Jurkat, Clone E6-1 (cell line): Measurements from ENCODE around the gene TMEM132D.
"Not testable (repeated sequence)": the region's sequence is repeated elsewhere in the genome, so short reads cannot be mapped to it uniquely, and the experiment has no call there.

Experiments
- DNase-seq: peaks from one replicate; pipeline ENCODE4 v3.0.0-alpha.2; 2011; ENCODE audit warnings: low read depth, low spot score
- H3K4me3 ChIP-seq: 2 replicates; pipeline ENCODE4 v1.5.1; 2011; ENCODE audit warnings: mild to moderate bottlenecking, low read length, control low read depth, moderate library complexity

TMEM132D gene

GRCh38 chr12:129564768-129565167, 339.1 kb downstream of the TMEM132D start:
- DNase-seq = peak; percentile 89
- 0 out of 2 replicates have a peak overlapping the region, but pooled peaks have one; percentile 0 for H3K4me3 ChIP-seq

DNA sequence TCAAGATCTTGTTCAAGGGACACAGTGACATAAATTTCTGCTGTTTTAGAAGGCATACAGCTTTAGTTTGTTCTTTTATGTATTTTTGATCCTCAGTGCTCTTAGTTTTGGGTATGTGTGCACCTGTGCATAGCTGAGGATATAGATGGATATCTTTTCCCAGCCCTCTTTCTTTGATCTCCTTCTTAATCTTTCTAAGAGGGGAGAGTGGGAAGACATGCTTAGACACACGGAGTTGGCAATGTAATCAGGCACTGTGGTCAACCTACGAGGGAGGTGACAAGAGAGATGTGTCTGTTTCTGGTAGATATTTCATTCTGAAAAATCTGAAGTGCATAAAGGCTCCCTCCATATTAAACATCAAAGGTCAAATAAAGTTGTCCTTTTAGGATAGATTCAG, 340.6 kb downstream of the TMEM132D start:
- no peak overlapping the region for H3K4me3 ChIP-seq
- DNase-seq = peak; percentile 80

- H3K4me3 ChIP-seq = no peak overlapping the region
- no peak for DNase-seq
Observed at GRCh38 chr12:129561304-129561703, 342.5 kb downstream of the TMEM132D start.

- DNase-seq = no peak
- H3K4me3 ChIP-seq = no peak overlapping the region
Observed at GRCh38 chr12:129559776-129560175, 344.0 kb downstream of the TMEM132D start.

DNA sequence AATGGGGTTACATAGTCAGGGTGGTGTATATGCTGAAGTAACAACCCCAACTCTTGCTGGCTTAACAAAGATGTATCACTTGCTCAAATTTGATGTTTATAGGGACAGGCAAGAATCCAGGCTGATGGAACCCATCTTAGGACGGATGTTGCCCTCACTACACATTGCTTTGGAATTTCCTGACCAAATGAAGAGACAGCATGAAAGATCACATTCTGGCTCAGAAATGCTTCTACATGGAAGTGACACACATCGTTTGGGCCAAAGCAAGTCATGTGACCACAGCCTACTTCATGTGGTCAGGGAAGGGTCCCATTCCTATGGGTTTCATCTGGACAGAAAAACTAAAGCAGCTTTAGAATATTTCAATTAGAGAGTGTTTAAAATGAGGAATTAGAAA, 345.8 kb downstream of the TMEM132D start:
- no peak for DNase-seq
- H3K4me3 ChIP-seq = no peak overlapping the region

GRCh38 chr12:129556082-129556481, 347.7 kb downstream of the TMEM132D start:
- no peak overlapping the region for H3K4me3 ChIP-seq

GRCh38 chr12:129552996-129553750, 350.7 kb downstream of the TMEM132D start:
- H3K4me3 ChIP-seq = no peak overlapping the region
- DNase-seq = no peak

More at GRCh38 chr12:129556082-129556481, 347.7 kb downstream of the TMEM132D start:
- no peak for DNase-seq

GRCh38 chr12:129551441-129551840, 352.4 kb downstream of the TMEM132D start:
- no peak for DNase-seq
- H3K4me3 ChIP-seq = no peak overlapping the region

DNA sequence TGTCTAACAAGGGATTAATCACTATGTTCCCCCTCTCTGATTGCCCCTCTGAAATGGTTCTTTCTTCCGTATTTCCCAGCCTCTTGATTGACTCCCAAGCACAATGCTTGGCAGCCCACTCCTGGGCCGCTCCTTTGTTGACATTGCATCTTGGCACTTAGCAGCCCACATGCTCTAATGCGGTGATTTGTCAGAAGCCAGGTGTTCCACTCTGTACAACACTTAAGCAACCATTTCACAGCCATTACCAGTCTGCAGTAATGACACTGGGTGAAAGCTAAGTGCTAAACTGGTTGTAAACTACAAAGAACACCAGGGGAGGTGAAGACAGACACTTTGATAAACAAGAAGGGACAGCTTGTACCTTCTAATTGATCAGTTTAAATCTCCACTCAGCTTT, 353.5 kb downstream of the TMEM132D start:
- DNase-seq = no peak
- no peak overlapping the region for H3K4me3 ChIP-seq

DNA sequence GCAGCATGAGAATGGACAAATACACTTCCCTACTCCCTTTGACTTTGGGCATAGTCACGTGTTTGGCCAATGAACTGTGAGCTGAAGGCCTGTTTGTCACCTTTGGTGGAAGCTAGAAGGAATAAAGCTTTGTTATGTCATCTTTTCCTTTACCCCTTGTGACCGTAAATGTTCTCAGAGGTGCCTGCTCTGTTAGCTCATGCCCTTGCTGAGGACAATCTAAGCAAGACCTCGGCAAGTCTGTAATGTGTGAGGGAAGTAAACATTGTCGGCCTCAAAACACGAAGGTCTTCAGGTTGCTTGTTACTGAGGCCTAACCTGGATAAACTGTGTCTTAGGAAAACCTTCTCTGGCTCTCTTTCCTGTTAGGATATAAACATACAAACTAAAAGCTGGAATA, 354.2 kb downstream of the TMEM132D start:
- no peak for DNase-seq
- H3K4me3 ChIP-seq = no peak overlapping the region

- DNase-seq, H3K4me3 ChIP-seq: not testable (repeated sequence)
Observed at GRCh38 chr12:129549020-129549419, 354.8 kb downstream of the TMEM132D start.

DNA sequence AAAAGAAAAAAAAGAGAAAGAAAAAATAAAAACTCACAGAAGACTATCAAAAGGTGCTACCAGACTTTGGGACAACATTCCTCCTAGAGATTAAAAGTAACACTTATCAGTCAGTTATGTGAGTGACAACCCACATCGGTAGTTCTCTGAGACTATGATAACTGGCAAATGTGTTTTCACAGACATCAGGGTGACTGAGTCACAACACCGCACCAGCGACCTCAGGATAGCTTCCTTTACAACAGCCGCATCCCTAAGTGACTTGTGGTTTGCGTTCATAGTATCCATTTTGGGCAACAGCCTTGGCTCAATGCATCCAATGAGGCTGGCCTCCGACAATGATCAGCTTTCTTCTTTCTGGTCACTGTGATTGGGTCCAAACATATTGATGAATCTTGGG, 359.1 kb downstream of the TMEM132D start:
- no peak for DNase-seq
- H3K4me3 ChIP-seq = no peak overlapping the region

DNA sequence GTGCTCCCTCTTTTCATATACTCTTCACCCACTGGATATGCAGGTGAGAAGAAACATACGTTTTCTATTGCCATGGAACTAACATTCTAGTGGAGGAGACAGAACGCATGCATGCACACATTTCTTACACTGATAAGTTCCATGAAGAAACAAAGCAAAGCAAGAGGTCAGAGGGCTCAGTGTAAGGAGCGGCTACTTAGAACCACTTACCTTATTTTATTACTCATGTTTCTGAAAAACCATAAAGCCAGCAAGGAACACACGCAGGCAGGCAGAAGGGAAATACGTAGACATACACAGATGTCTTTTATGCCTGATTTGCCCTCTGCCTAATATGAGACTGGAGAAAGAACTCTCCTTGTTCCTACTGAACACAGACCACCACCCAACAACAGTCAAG, 362.9 kb downstream of the TMEM132D start:
- DNase-seq = no peak
- no peak overlapping the region for H3K4me3 ChIP-seq

GRCh38 chr12:129540249-129540648, 363.6 kb downstream of the TMEM132D start:
- DNase-seq = no peak
- no peak overlapping the region for H3K4me3 ChIP-seq

- not testable (repeated sequence) for DNase-seq, H3K4me3 ChIP-seq
Observed at GRCh38 chr12:129538724-129539335, 365.0 kb downstream of the TMEM132D start.

GRCh38 chr12:129538137-129538536, 365.7 kb downstream of the TMEM132D start:
- DNase-seq = no peak
- H3K4me3 ChIP-seq = no peak overlapping the region

- no peak for DNase-seq
- no peak overlapping the region for H3K4me3 ChIP-seq
Observed at GRCh38 chr12:129534966-129535750, 368.7 kb downstream of the TMEM132D start.

GRCh38 chr12:129532707-129533499, 370.9 kb downstream of the TMEM132D start:
- no peak for DNase-seq
- H3K4me3 ChIP-seq = no peak overlapping the region

GRCh38 chr12:129532082-129532481, 371.7 kb downstream of the TMEM132D start:
- no peak overlapping the region for H3K4me3 ChIP-seq
- no peak for DNase-seq
